ENCODE results near the gene RHOD. TPM values are rescaled to one million over a fixed set of nuclear protein-coding genes. Genes with fewer than 3 reads are reported as not detected.

The RHOD gene
- total RNA-seq, 1 donor from 2014 or later, result 25.8 TPM

Small RNA genes within 50 kb of the gene (microRNA-seq; reads per million reads assigned to microRNA genes)
- gene MIR6860, result not detected

Other genes with a start within 250 kb of the RHOD start
- gene RCE1, start 213.4 kb upstream of the RHOD start, total RNA-seq, result 5.7 TPM
- gene LRFN4, start 199.8 kb upstream of the RHOD start, total RNA-seq, result 24.5 TPM
- gene PC, start 98.5 kb upstream of the RHOD start, total RNA-seq, result 12.1 TPM
- gene C11orf86, start 81.5 kb upstream of the RHOD start, total RNA-seq, result not detected
- 2.2 TPM for gene SYT12, start 33.7 kb upstream of the RHOD start, total RNA-seq
- 46.4 TPM for gene KDM2A, start 62.4 kb downstream of the RHOD start, total RNA-seq
- gene GRK2, start 209.6 kb downstream of the RHOD start, total RNA-seq, result 43.1 TPM
- 20.0 TPM for gene ANKRD13D, start 232.5 kb downstream of the RHOD start, total RNA-seq
- gene SSH3, start 246.7 kb downstream of the RHOD start, total RNA-seq, result 22.3 TPM